H54 (cell line): Measurements from ENCODE around the gene SPOCK1.
A peak's percentile ranks its signal among the peaks of the same experiment; 100 is the strongest.
"Not testable (repeated sequence)": the region's sequence is repeated elsewhere in the genome, so short reads cannot be mapped to it uniquely, and the experiment has no call there.

Experiments used
- DNase-seq: peaks from one replicate; pipeline ENCODE4 v3.0.0; 2011; ENCODE audit warnings: low spot score, mixed read lengths; ENCODE audit not compliant: insufficient read length
- FAIRE-seq: peaks from 3 replicates; lab custom pipeline; 2011; peaks lifted over from hg19 to GRCh38; lab: Jason Lieb, UNC
- POLR2A ChIP-seq: IDR thresholded peaks from 2 replicates; pipeline ENCODE4 v1.6.1; 2011; ENCODE audit warnings: low read depth, mild to moderate bottlenecking, low read length

Gene SPOCK1

DNA sequence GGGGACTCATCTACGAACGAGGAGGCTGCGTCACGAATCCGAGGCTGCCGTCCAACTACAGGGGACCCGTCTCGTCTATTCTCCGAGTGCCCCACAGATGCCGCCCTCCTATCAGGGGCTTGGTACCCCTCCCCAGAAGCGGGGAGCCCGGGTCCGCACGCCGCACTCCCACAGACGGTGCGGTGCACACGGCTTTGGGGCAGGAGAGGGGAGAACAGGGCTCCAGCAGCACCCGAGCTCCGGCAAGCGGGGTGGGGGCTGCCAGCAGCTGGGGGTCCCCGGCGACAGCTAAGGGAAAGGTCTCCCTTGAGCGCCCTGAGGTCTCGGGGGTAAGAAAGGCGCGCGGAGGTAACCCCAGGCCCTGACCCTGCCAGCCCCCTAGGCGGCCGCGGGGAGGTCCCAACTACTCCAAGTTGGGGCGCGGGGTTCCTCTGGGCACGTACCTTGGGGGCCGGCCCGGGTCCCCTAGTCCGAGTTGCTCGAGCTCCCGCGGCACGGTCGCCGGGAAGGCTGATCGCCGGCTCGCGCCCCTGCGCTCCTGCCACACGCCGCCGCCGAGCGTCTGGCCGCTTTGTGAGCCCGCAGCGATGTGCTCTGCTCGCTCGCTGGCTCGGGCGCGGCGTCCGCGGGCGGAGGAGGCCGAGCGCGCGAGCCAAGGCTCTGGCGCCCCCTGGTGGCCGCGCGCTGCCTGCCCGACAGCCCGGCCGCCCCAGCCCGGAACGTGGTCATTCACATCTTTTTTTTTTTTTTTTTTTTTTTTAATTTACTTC, at the start of gene SPOCK1:
SPOCK1 (minus strand) TSS at position 591 of the 770 bp plus-strand sequence.
- DNase-seq (peak; percentile 95), FAIRE-seq (no peak)
- no peak for TF ChIP-seq POLR2A

DNA sequence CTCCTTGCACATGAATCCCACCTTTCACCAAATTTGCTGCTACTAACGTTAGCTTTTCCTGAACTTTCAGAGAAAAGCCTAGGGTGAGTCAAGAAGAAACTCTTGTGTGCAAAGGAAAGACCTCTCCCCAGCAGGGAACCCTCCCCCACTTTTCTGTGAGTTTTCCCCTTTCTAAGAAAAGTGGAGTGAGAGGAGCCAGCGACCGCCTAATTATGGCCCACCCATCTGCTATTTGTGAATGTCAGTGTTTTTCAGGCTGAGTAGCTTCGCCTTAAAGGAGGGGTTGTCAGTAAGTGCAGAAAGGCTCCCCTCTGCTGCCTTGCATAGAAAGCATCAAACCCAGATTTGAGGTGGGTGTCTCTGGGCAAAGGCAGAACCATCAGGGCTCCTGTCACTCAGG, 46.8 kb upstream of the SPOCK1 start:
- TF ChIP-seq POLR2A, result no peak
- DNase-seq (no peak), FAIRE-seq (no peak)

DNA sequence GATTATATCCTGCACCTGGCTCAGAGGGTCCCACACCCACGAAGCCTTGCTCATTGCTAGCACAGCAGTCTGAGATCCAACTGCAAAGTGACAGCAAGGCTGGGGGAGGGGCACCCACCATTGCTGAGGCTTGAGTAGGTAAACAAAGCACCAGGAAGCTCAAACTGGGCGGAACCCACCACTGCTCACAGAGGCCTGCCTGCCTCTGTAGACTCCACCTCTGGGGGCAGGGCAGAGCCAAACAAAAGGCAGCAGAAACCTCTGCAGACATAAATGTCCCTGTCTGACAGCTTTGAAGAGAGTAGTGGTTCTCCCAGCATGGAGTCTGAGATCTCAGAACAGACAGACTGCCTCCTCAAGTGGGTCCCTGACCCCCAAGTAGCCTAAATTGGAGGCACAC, 36.3 kb upstream of the SPOCK1 start:
- DNase-seq, FAIRE-seq: not testable (repeated sequence)

DNA sequence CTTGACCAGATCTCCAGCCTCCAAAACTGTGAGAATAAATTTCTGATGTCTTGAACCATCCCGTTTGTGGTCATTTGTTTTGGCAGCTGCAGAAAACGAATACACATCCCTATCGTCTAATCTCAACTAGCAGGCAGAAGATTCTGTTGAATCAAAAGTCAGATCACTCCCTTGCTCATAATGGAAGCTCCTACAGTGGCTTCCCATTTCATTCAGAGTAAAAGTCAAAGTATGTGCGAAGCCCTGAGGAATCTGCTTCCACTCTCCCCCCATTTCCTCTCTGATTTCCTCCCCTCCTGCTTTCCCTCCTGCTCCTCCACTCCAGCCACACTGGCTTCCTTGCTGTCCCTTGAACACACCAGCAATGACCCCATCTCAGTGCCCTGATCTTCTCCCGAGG, 34.8 kb upstream of the SPOCK1 start:
- FAIRE-seq, result no peak
- no peak for TF ChIP-seq POLR2A
- no peak for DNase-seq

DNA sequence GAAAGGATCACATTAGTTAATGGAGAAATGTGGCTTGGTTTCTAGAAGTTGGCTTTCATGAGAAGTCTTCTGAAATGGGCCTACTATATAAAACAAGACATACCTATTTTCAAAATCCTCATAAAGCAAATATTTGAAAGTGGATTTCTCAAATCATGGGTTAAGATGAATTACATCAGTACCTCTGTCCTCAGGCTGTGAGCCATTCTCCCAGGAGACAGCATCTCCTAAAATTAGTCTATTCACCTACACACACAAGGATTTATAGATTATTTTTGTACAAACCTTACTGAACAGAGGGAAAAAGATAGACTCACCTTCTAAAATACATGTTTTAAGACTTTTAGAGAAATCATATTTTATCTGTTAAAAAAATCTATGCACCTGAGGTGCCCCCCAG, 32.1 kb upstream of the SPOCK1 start:
- no peak for TF ChIP-seq POLR2A
- no peak for FAIRE-seq

DNA sequence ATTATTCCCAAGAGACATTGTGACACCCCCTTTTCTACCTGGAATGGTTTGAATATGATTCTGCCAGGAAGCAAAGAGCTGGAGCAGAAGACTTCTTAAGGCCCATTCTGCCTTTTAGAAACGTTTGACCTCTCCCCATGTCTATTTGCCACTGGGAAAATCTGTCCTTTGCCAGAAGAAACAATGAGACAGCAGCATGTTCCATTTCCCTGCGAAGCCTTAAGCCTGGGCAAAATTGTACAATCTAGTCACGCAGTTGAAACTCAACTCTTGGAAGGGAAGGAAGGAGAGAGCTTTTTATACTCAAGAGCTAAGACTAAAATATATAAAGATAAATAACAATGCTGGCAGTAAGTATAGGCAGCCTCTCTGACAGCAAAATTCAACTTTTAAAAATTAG, 22.1 kb upstream of the SPOCK1 start:
- DNase-seq (no peak), FAIRE-seq (no peak)
- TF ChIP-seq POLR2A, result no peak

More for the DNA sequence above, 32.1 kb upstream of the SPOCK1 start:
- no peak for DNase-seq

DNA sequence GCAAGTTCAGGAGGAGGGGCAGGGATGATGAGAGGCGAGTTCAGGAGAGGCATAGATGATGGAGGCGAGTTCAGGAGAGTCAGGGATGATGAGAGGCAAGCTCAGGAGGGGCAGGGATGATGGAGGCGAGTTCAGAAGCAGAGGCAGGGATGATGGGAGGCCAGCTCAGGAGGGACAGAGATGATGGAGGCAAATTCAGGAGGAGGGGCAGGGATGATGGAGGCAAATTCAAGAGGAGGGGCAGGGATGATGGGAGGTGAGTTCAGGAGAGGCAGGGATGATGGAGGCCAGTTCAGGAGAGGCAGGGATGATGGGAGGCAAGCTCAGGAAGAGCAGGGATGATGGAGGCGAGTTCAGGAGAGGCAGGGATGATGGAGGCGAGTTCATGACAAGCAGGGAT, 17.8 kb upstream of the SPOCK1 start:
- FAIRE-seq (no peak), DNase-seq (no peak)
- no peak for TF ChIP-seq POLR2A

DNA sequence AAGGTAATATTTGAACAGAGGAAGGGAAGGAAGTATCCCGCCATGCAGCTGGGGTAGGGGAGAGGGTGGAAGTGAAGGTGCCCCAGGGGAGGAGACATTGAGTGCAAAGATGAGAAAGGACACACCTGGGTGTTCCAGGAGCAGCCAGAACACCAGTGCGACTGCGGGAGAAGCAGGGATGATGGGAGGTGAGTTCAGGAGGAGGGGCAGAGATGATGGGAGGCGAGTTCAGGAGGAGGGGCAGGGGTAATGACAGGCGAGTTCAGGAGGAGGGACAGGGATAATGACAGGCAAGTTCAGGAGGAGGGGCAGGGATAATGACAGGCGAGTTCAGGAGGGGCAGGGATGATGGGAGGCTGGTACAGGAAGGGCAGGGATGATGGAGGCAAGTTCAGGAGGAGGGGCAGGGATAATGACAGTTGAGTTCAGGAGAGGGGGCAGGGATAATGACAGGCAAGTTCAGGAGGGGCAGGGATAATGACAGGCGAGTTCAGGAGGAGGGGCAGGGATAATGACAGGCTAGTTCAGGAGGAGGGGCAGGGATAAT, 17.2 kb upstream of the SPOCK1 start:
- no peak for TF ChIP-seq POLR2A
- DNase-seq (no peak), FAIRE-seq (no peak)

DNA sequence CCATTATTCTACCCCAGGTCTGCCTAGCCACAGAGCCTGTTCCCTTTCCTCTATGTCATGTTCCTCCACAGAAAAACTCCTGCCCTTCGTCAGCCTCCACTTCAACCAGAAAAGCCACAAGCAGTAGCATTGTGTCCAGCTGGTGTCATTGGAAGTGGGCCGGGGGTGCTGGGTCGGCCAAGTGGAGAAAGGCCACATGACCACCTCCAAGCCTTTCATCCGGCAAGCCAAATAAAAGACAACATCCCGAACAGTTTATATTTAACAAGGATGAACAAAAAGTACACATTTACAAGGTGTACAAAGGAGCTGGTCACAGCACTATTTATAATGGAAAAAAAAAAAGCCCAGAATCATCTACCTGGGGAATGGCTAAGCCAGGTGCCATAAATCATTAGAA, 16.1 kb upstream of the SPOCK1 start:
- DNase-seq (no peak), FAIRE-seq (no peak)
- no peak for TF ChIP-seq POLR2A

DNA sequence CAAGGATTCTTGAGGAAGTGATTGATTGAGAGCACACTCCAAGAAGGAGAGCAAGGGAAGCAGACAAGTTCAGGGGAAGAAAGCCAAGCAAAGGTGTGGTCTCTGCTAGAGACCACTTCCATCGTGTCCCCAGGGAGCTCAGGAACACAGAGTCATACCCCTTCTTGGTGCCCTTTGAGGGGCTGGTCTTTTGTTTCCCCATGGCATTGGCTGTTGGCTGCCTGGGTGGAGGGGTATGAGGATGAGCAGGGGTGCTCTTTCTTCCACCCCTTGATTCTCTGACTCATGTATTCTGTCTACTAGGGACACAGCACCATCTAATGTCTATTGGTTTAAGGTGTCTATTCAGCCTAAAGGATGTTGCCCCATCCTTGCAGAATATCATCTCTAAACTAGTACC, 11.5 kb upstream of the SPOCK1 start:
- no peak for TF ChIP-seq POLR2A
- no peak for FAIRE-seq

DNA sequence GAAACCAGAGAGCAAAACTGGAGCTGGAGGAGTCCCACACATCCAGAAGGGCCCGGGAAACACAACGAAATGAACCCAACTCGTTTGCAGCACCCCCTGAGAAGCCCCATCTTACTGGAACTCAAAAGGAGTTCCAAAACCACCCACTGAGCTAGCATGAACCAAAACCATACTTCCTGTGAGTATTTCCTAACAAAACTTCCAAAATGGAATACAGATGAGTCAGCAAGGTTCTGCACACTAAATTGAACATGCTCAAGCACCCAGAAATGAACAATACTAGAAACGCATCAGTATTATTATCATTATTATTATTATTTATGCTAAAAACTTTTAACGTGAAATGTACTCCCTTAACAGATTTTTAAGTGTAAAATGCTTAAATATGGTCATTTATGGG, 8.0 kb upstream of the SPOCK1 start:
- FAIRE-seq, result no peak
- no peak for DNase-seq
- TF ChIP-seq POLR2A, result no peak

More for the DNA sequence above, 11.5 kb upstream of the SPOCK1 start:
- no peak for DNase-seq

DNA sequence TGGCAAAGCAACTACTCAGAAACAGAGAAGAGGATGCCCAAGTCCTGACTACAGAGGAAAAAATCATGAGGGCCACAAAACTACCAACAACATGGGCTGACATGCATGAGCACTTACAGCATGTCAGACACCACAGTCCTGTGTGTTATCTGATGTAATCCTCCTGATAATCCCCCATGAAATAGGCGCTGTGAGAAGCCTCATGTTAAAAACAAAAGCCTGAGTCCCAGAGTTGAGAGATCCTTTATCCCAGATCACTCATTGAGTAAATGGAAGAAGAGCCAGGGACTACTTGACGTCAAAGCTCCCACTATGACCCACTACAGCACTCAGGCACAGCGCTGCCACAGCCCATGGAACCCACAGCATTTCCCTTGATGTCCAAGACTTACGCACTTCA, 7.2 kb upstream of the SPOCK1 start:
- no peak for DNase-seq
- no peak for FAIRE-seq
- no peak for TF ChIP-seq POLR2A

DNA sequence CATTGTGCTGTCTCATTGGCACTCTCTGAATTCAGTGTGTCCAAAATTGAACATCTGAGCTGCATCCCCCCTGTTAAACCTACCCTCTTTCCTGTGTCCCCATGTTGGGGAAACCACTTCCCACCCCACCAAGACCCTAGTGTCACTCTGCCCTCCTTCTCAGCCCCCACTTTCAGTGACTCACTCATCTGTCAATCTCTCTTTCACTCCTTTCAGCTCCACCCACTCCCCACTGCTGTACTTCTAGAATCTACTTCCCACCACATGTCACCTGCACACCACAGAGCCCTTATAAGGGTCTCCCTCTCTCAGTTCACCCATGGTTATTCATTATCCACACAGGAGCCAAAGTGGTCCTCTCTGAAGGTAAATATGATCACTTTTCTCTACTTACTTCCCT, 5.8 kb upstream of the SPOCK1 start:
- TF ChIP-seq POLR2A, result no peak
- no peak for DNase-seq
- no peak for FAIRE-seq

DNA sequence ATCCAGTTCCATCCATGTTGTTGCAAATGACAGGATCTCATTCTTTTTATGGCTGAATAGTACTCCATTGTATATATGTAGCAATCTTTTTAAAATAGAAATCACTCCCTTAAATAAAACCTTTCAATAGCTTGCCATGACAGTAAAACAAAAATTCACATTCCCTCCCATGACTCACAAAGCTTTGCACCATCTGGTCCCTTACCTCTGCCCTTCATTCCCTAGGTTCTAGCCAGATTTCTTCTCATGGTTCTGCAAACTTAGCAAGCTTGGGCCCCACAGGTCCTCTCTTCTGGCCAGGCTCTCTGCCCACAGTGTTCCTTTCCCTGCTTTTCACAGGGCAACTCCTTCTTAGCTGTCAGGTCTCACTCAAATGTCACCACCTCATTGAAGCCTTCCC, 4.3 kb upstream of the SPOCK1 start:
- DNase-seq (no peak), FAIRE-seq (no peak)
- no peak for TF ChIP-seq POLR2A

DNA sequence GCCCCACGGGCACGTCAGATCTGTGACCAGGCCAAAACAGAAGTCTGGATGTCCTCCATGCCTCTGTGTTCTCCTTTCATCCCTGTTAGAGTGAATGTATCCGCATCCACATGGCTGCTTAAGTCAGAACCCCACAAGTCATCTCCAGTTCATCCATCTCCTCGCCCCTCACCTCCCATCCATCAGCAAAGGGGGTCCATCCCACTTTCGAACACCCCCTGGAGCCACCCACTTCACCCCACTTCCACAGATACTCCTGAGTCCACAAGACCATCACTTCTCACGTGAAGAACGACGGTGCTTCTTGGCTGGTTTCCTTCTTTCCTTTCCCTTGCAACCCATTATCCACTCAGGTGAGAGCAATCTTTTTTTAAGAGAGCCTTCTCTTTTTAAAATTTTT, 3.5 kb upstream of the SPOCK1 start:
- no peak for FAIRE-seq

DNA sequence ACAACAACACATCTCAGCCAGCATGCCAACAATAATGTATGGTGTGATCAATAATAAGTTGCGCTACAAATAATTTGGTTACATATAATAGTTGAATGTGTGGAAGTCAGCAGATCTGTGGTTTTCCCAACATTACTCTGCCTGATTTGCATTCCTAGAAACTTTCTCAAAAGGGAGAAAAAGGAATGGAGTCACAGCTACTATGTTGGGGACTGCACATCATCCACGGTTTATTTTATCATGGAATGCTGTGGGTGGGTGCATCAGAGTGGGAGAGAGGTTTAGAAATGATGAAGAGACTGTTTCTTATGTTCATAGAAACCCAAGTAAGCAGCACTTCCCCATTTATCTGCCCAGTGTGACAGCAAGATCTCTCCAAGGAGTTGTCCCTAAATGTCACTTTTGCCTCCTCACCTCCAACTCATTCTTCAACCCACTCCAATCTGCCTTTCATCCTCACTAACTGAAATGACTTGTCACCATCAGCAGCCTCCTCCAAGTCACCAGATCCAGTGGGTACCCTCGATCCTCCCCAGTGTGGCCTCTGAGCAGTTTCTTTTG, 2.8 kb upstream of the SPOCK1 start:
- no peak for TF ChIP-seq POLR2A
- FAIRE-seq (no peak), DNase-seq (no peak)

More for the DNA sequence above, 3.5 kb upstream of the SPOCK1 start:
- TF ChIP-seq POLR2A, result no peak
- no peak for DNase-seq
